GM12865 (cell line): ENCODE measurements around the gene SPECC1.

Experiments used
- DNase-seq: peaks from one replicate; pipeline ENCODE4 v3.0.0; 2010; ENCODE audit warnings: low read depth
- H3K4me3 ChIP-seq: 2 replicates; pipeline ENCODE4 v1.5.1; 2011; ENCODE audit warnings: mild to moderate bottlenecking, low read depth, low read length, control low read depth
- CTCF ChIP-seq: IDR thresholded peaks from 2 replicates; pipeline ENCODE4 v1.5.1; 2011; ENCODE audit warnings: low read length, control low read depth, low read depth, inconsistent platforms; ENCODE audit not compliant: insufficient read depth; ENCODE audit errors: missing control alignments

The SPECC1 gene

GRCh38 chr17:20205609-20206008 lies 196.4 kb downstream of the SPECC1 start:
- TF ChIP-seq CTCF = no peak
- H3K4me3 ChIP-seq = no peak overlapping the region
- no peak for DNase-seq

GRCh38 chr17:20206068-20206467 lies 196.9 kb downstream of the SPECC1 start:
- DNase-seq = no peak

GRCh38 chr17:20206591-20206990 lies 197.4 kb downstream of the SPECC1 start:
- no peak for TF ChIP-seq CTCF
- no peak for DNase-seq
- no peak overlapping the region for H3K4me3 ChIP-seq

More at GRCh38 chr17:20206068-20206467, 196.9 kb downstream of the SPECC1 start:
- H3K4me3 ChIP-seq = no peak overlapping the region
- no peak for TF ChIP-seq CTCF

GRCh38 chr17:20207262-20207985 lies 198.3 kb downstream of the SPECC1 start:
- TF ChIP-seq CTCF = no peak
- DNase-seq = no peak
- no peak overlapping the region for H3K4me3 ChIP-seq

GRCh38 chr17:20208717-20209116 lies 199.6 kb downstream of the SPECC1 start:
- no peak overlapping the region for H3K4me3 ChIP-seq
- TF ChIP-seq CTCF = no peak
- DNase-seq = no peak

- no peak for TF ChIP-seq CTCF
- no peak overlapping the region for H3K4me3 ChIP-seq
- no peak for DNase-seq
Observed at GRCh38 chr17:20210180-20210579, 201.0 kb downstream of the SPECC1 start.

GRCh38 chr17:20210614-20211013 lies 201.5 kb downstream of the SPECC1 start:
- H3K4me3 ChIP-seq = no peak overlapping the region
- TF ChIP-seq CTCF = no peak
- DNase-seq = no peak
